Measurements from ENCODE around the gene EFHC2. TPM values are rescaled to one million over a fixed set of nuclear protein-coding genes. Genes with fewer than 3 reads are reported as not detected.

Gene EFHC2
- total and polyA plus RNA-seq, 2 of the 8 experiments (the other 6 are each of a cell fraction or from before 2014, with no cell fraction given), result 1.8 to 3.4 TPM

GRCh38 chrX:44330227-44330626 lies 13.2 kb downstream of the EFHC2 start:
- H3K79me2 ChIP-seq (ENCODE audit: control insufficient read depth in 1 of 2, insufficient read depth in 2 of 2, low read length in 2 of 2), result no peaks in the 10 kb centered on the region
- H3K4me2 ChIP-seq (ENCODE audit: insufficient read depth in 1 of 2, low read depth in 2 of 2, low read length in 2 of 2), result no peak overlapping the region
- H3K23ac ChIP-seq (ENCODE audit: insufficient read length), result no peak overlapping the region
- H3K4ac ChIP-seq (replicated peaks; ENCODE audit: insufficient read length, low read depth, low read length), result no peak overlapping the region
- H3K4me1 ChIP-seq (replicated peaks in 1 of 4; ENCODE audit: control insufficient read depth in 3 of 4, insufficient read depth in 4 of 4, low read length in 3 of 4), result peaks cover 0 to 4% (median 2%) of the 10 kb centered on the region in 4 experiments; a peak in 4 of 7 replicates
- H2AFZ ChIP-seq (ENCODE audit: low read length), result no peak overlapping the region
- no peaks in the 10 kb centered on the region for H3K36me3 ChIP-seq (ENCODE audit: control insufficient read depth in 2 of 4, insufficient read depth in 4 of 4, low read length in 3 of 4)
- no peak for TF ChIP-seq CBX8 (IDR thresholded peaks at IDR 0.05; ENCODE audit: borderline replicate concordance, low read depth, low read length)
- no peak for TF ChIP-seq MAFK (IDR thresholded peaks at IDR 0.05; ENCODE audit: low read depth, low read length)
- no peak for TF ChIP-seq MAX (IDR thresholded peaks at IDR 0.05)
- TF ChIP-seq SP4 (IDR thresholded peaks at IDR 0.05; ENCODE audit: low read length), result no peak
- TF ChIP-seq POLR2AphosphoS5 (IDR thresholded peaks at IDR 0.05; ENCODE audit: low read depth, low read length), result no peak
- TF ChIP-seq JUN (IDR thresholded peaks at IDR 0.05; ENCODE audit: low read depth, low read length), result no peak
- TF ChIP-seq PHF8 (conservative IDR thresholded peaks at IDR 0.05; ENCODE audit: low read depth, low read length), result no peak
- TF ChIP-seq ASH2L (IDR thresholded peaks at IDR 0.05; ENCODE audit: low read length), result no peak
- H3K27ac ChIP-seq (ENCODE audit: low read depth, low read length), result no peak overlapping the region
- H2BK15ac ChIP-seq (ENCODE audit: low read length), result no peak overlapping the region
- ChIA-PET POLR2A (ENCODE audit: partially characterized antibody) (no interaction called here), CTCF (ENCODE audit: partially characterized antibody) (interaction anchor here (0.6 kb wide), 1 partner anchor 16 kb away, joined by 3 read pairs; no protein-coding TSS in a partner anchor)
- H2AK5ac ChIP-seq (ENCODE audit: low read depth, low read length), result no peak overlapping the region
- H3K4me3 ChIP-seq (ENCODE audit: extremely low read depth in 1 of 4, insufficient read depth in 2 of 4, low read depth in 3 of 4, low read length in 4 of 4), result no peak overlapping the region
- H4K20me1 ChIP-seq (replicated peaks in 1 of 2; ENCODE audit: control insufficient read depth in 1 of 2, insufficient read depth in 2 of 2, low read length in 2 of 2), result no peaks in the 10 kb centered on the region
- H3K14ac ChIP-seq (ENCODE audit: insufficient read length), result no peak overlapping the region
- H3K23me2 ChIP-seq (ENCODE audit: low read depth, low read length), result 0 out of 2 replicates have a peak, but pooled peaks cover 1% of the 10 kb centered on the region
- no peaks in the 10 kb centered on the region for H3K9me3 ChIP-seq (ENCODE audit: insufficient read depth in 2 of 2, low read depth in 1 of 2, low read length in 1 of 2)
- H2BK120ac ChIP-seq (replicated peaks; ENCODE audit: low read depth, low read length), result no peak overlapping the region
- no peak overlapping the region for H4K91ac ChIP-seq (replicated peaks; ENCODE audit: insufficient read length, low read length)
- no peak overlapping the region for H3K18ac ChIP-seq (ENCODE audit: extremely low read depth, low read length)
- no peak overlapping the region for H2BK5ac ChIP-seq (ENCODE audit: low read depth, low read length)
- no peak overlapping the region for H2BK12ac ChIP-seq (ENCODE audit: low read depth, low read length)
- 87% methylated on average over 3 of the region's 3 CpGs; no CpG with 5 or more reads in 1 of the 2 experiments for WGBS, 2 experiments (ENCODE audit: extremely low coverage in 1 of 2, insufficient coverage in 1 of 2, insufficient read length in 1 of 2, insufficient replicate concordance in 2 of 2, low coverage in 1 of 2, low lambda C conversion rate in 2 of 2, missing lambda C conversion rate in 1 of 2)
- no peak for FAIRE-seq
- no peak for DNase-seq (ENCODE audit: low read depth in 1 of 2, low spot score in 2 of 2)
- H3K27me3 ChIP-seq (replicated peaks in 1 of 4; ENCODE audit: control insufficient read depth in 3 of 4, extremely low read depth in 1 of 4, insufficient read depth in 3 of 4, low read length in 3 of 4), result no peaks in the 10 kb centered on the region
- H3K79me1 ChIP-seq (ENCODE audit: low read depth, low read length), result no peaks in the 10 kb centered on the region
- H3K9ac ChIP-seq (replicated peaks in 1 of 4; ENCODE audit: extremely low read depth in 1 of 4, low read depth in 3 of 4, low read length in 3 of 4), result no peak overlapping the region
- no peak overlapping the region for H4K8ac ChIP-seq (ENCODE audit: extremely low read depth, insufficient read depth, low read length)
- H4K5ac ChIP-seq (ENCODE audit: insufficient read length, low read depth, low read length), result no peak overlapping the region
- no peak overlapping the region for H2BK20ac ChIP-seq (ENCODE audit: low read length)
- H3K56ac ChIP-seq (replicated peaks; ENCODE audit: insufficient read length, low read depth, low read length), result no peak overlapping the region
